GM23338 (cell line): ENCODE measurements around the gene PRKAR1A.

ENCODE experiments used
- CREB1 ChIP-seq: fragments of 250-450 bp; sonication (Bioruptor Pico); IDR thresholded peaks from 2 replicates; pipeline ENCODE4 v1.5.0; 2020; ENCODE audit warnings: low read depth, mild to moderate bottlenecking, moderate library complexity
- CTCF ChIP-seq, 2 experiments: fragments of 200-600 bp in 1 of 2; sonication (generic) in 1 of 2; conservative IDR thresholded peaks; 2 replicates each; pipeline versions ENCODE4 v1.5.1 to v1.6.1; 2016 to 2017; ENCODE audit warnings: antibody characterized with exemption in 2 of 2, low read depth in 2 of 2, mild to moderate bottlenecking in 2 of 2, moderate library complexity in 1 of 2
- EZH2 ChIP-seq: fragments of 200-600 bp; sonication (generic); IDR thresholded peaks from one replicate; pipeline ENCODE4 v1.8.0; 2017; ENCODE audit warnings: antibody characterized with exemption, mild to moderate bottlenecking, low read depth; ENCODE audit not compliant: unreplicated experiment
- EZH2phosphoT487 ChIP-seq: fragments of 200-600 bp; sonication (generic); IDR thresholded peaks from one replicate; pipeline ENCODE4 v1.8.1; 2018; ENCODE audit warnings: antibody characterized with exemption; ENCODE audit not compliant: unreplicated experiment
- NANOG ChIP-seq: IDR thresholded peaks from 2 replicates; pipeline ENCODE4 v1.6.1; 2016; ENCODE audit warnings: antibody characterized with exemption, borderline replicate concordance
- POLR2AphosphoS5 ChIP-seq: IDR thresholded peaks from 2 replicates; pipeline ENCODE4 v1.6.1; 2016; ENCODE audit warnings: antibody characterized with exemption, low read depth
- REST ChIP-seq: IDR thresholded peaks from one replicate; pipeline ENCODE4 v1.6.1; 2018; ENCODE audit warnings: antibody characterized with exemption; ENCODE audit not compliant: unreplicated experiment

GRCh38 chr17:68532826-68533225 lies 20.6 kb downstream of the PRKAR1A start:
- TF ChIP-seq CTCF (conservative IDR thresholded peaks at IDR 0.05; ENCODE audit: low read depth in 2 of 2) (no peak), REST (no peak), NANOG (no peak), CREB1 (CRISPR knock-in tag) (no peak), POLR2AphosphoS5 (no peak), EZH2phosphoT487 (no peak), EZH2 (no peak)
